ENCODE measurements around the gene LIN9. TPM values are rescaled to one million over a fixed set of nuclear protein-coding genes. Genes with fewer than 3 reads are reported as not detected.
"Not testable (repeated sequence)": the region's sequence is repeated elsewhere in the genome, so short reads cannot be mapped to it uniquely, and the experiment has no call there.

The LIN9 gene
- total RNA-seq, 1 donor from 2014 or later = 14.0 TPM

DNA sequence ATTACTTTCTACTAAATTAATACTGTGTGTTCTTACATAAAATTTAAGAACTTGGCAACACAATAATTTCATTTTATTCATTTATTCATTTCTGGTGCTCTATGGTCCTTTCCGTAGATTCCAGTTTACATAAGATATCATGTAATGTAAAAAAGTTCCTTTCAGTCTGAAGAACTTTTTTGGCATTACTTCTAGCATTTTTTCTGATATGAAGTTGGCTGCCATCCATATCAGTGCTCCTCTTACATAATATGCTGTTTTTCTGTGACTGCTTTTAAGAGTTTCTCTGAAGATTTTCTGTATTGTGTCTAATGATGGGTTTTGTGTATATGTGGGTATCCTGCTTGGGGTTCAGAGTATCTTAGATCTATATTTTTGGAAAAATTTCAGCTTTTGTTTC is 34.8 kb downstream of the LIN9 start:
- TF ChIP-seq, protein P1, sequence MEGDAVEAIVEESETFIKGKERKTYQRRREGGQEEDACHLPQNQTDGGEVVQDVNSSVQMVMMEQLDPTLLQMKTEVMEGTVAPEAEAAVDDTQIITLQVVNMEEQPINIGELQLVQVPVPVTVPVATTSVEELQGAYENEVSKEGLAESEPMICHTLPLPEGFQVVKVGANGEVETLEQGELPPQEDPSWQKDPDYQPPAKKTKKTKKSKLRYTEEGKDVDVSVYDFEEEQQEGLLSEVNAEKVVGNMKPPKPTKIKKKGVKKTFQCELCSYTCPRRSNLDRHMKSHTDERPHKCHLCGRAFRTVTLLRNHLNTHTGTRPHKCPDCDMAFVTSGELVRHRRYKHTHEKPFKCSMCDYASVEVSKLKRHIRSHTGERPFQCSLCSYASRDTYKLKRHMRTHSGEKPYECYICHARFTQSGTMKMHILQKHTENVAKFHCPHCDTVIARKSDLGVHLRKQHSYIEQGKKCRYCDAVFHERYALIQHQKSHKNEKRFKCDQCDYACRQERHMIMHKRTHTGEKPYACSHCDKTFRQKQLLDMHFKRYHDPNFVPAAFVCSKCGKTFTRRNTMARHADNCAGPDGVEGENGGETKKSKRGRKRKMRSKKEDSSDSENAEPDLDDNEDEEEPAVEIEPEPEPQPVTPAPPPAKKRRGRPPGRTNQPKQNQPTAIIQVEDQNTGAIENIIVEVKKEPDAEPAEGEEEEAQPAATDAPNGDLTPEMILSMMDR (conservative IDR thresholded peaks at IDR 0.05) = no peak

DNA sequence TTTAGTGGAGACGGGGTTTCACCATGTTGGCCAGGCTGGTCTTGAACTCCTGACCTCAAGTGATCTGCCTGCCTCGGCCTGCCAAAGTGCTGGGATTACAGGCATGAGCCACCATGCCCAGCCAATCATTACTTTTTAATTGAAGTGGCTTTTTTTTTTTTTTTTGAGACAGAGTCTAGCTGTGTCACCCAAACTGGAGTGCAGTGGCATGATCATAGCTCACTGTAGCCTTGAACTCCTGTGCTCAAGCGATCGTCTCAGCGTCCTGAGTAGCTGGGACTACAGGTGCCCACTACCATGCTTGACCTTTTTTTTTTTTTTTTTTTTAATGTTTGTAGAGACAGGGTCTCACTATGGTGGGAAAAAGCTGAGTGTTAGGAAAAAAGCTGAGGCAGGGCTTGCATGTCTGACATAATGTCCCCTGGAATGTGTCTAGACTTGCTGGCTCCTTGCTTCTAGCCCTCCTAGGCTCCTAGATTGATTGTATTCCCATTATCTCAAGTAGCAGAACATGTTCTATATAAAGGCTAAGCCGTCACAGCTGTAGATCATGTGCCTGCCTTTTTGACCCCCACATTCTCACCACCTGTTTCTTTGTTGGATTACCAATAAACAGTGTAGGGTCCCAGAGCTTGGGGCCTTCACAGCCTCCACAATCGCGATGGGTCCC is 36.6 kb downstream of the LIN9 start:
- H3K36me3 Mint-ChIP-seq (ENCODE audit: low read depth); H3K27me3 Mint-ChIP-seq (ENCODE audit: low read depth); H3K4me3 Mint-ChIP-seq: not testable (repeated sequence)

More for the DNA sequence above, 34.8 kb downstream of the LIN9 start:
- no peak for DNase-seq (ENCODE audit: low read depth, low spot score)
- no peak overlapping the region for H3K4me3 Mint-ChIP-seq
- H3K4me1 Mint-ChIP-seq = no peaks in the 10 kb centered on the region
- H3K27ac Mint-ChIP-seq (ENCODE audit: unreplicated experiment) = no peak overlapping the region
- H3K9me3 Mint-ChIP-seq = no peaks in the 10 kb centered on the region
- no peaks in the 10 kb centered on the region for H3K27me3 Mint-ChIP-seq (ENCODE audit: low read depth)
- peaks cover 2% of the 10 kb centered on the region for H3K36me3 Mint-ChIP-seq (ENCODE audit: low read depth)

DNA sequence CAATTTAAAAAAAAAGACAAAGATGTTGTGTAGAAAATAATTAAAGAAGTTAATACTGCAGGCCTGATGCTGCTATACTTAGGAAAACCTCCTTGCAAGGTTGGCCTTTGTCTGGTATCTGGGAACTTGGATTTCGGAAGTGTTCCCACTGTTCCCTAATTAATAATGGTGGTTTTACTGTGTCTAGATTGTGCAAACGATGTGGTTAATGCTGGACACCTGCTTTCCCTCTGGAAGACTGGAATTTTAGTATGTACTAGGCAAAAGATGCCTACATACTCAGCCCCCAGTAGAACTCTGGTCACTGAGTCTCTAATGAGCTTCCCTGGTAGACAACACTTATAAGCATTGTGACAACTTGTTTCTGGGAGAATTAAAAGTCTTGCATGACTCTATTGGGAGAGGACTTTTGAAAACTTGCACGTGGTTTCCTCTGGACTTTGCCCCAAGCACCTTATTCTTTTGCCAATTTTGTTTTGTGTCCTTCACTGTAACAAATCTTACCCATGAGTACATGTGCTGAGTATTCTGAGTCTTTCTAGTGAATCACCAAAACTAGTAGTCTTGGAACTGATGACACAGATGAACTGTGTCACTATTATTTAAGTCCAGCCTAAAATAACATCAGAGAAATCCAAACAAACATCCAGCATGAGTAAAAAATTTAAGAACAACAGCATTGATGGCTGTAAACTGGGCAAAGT is 40.4 kb downstream of the LIN9 start:
- DNase-seq (ENCODE audit: low read depth, low spot score) = no peak
- H3K4me1 Mint-ChIP-seq = no peaks in the 10 kb centered on the region
- TF ChIP-seq, protein P1 (conservative IDR thresholded peaks at IDR 0.05) = no peak
- peaks cover 5% of the 10 kb centered on the region for H3K36me3 Mint-ChIP-seq (ENCODE audit: low read depth)
- H3K9me3 Mint-ChIP-seq = no peaks in the 10 kb centered on the region
- H3K27me3 Mint-ChIP-seq (ENCODE audit: low read depth) = no peaks in the 10 kb centered on the region
- no peak overlapping the region for H3K27ac Mint-ChIP-seq (ENCODE audit: unreplicated experiment)
- no peak overlapping the region for H3K4me3 Mint-ChIP-seq

More for the DNA sequence above, 36.6 kb downstream of the LIN9 start:
- H3K4me1 Mint-ChIP-seq; H3K9me3 Mint-ChIP-seq; DNase-seq (ENCODE audit: low read depth, low spot score): not testable (repeated sequence)
- peak overlapping the region; percentile 78 for H3K27ac Mint-ChIP-seq (ENCODE audit: unreplicated experiment)

DNA sequence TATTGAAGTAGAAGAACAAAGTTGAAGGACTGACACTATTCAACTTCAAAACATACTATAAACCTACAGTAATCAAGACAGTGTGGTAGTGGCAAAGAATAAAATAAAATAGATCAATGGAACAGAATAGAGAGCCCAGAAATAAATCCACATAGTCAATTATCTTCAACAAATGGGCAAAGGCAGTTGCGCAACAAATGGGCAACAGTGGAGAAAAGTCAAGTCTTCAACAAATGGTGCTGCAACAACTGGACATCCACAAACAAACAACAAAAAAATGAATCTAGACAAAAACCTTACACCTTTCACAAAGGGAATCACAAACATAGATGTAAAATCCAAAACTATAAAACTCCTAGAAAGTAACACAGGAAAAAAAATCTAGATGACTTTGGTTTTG is 47.1 kb downstream of the LIN9 start:
- DNase-seq (ENCODE audit: low read depth, low spot score) = no peak
- peaks cover 48% of the 10 kb centered on the region for H3K36me3 Mint-ChIP-seq (ENCODE audit: low read depth)
- TF ChIP-seq, protein P1 (conservative IDR thresholded peaks at IDR 0.05) = no peak
- H3K4me1 Mint-ChIP-seq = no peaks in the 10 kb centered on the region
- H3K4me3 Mint-ChIP-seq = no peak overlapping the region
- peaks cover 21% of the 10 kb centered on the region for H3K9me3 Mint-ChIP-seq
- H3K27me3 Mint-ChIP-seq (ENCODE audit: low read depth) = no peaks in the 10 kb centered on the region
- H3K27ac Mint-ChIP-seq (ENCODE audit: unreplicated experiment) = no peak overlapping the region

DNA sequence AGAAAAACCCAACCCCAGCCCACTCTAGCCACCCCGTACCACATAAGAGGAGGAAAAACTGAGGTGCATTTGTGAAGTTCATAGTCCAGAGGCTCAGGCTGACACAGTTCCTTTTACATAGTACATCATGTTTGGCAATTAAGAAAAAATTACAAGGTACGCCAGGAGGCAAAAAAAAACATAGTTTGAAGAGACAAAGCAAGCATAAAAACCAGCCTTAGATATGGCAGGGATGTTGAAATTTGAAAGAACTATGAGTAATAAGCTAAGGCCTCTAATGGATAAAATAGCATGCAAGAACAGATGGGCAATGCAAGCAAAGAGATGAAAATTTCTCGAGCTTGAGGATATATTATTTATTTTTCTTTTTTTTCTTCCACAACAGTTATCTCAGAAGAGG is 53.6 kb downstream of the LIN9 start:
- TF ChIP-seq, protein P1 (conservative IDR thresholded peaks at IDR 0.05) = no peak
- no peaks in the 10 kb centered on the region for H3K27me3 Mint-ChIP-seq (ENCODE audit: low read depth)

DNA sequence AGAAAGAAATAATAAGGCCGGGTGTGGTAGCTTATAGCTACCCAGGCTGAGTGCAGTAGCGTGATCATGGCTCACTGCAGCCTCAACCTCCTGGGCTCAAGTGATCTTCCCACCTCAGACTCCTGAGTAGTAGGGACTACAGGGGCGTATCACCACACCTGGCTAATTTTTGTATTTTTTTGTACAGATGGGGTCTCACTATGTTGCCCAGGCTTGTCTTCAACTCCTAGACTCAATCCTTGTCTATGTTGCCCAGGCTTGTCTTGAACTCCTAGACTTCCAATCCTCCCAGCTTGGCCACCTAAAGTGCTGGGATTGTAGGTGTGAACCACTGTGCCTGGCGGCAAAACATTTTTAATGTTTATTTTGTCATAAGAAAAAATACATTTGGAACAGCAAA is 55.0 kb downstream of the LIN9 start:
- Mint-ChIP-seq H3K27me3 (ENCODE audit: low read depth) (no peaks in the 10 kb centered on the region), H3K36me3 (ENCODE audit: low read depth) (peaks cover 15% of the 10 kb centered on the region), H3K9me3 (no peaks in the 10 kb centered on the region), H3K4me1 (no peaks in the 10 kb centered on the region), H3K4me3 (no peak overlapping the region), H3K27ac (ENCODE audit: unreplicated experiment) (no peak overlapping the region)
- TF ChIP-seq, protein P1 (conservative IDR thresholded peaks at IDR 0.05) = no peak
- DNase-seq (ENCODE audit: low read depth, low spot score) = no peak

More for the DNA sequence above, 53.6 kb downstream of the LIN9 start:
- H3K27ac Mint-ChIP-seq (ENCODE audit: unreplicated experiment) = no peak overlapping the region
- peaks cover 7% of the 10 kb centered on the region for H3K9me3 Mint-ChIP-seq
- no peak overlapping the region for H3K4me3 Mint-ChIP-seq
- no peak for DNase-seq (ENCODE audit: low read depth, low spot score)
- no peaks in the 10 kb centered on the region for H3K4me1 Mint-ChIP-seq
- H3K36me3 Mint-ChIP-seq (ENCODE audit: low read depth) = peaks cover 21% of the 10 kb centered on the region

DNA sequence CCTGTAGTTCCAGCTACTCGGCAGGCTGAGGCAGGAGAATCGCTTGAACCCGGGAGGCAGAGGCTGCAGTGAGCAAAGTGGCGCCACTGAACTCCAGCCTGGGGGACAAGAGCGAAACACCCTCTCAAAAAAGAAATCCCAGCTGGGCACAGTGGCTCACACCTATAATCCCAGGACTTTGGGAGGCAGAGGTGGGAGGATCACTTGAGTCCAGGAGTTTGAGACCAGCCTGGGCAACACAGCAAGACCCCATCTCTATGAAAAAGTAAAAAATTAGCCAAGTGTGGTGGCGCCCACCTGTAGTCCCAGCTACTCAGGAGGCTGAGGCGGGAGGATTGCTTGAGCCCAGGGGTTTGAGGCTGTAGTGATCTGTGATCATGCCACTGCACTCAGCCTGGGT is 56.1 kb downstream of the LIN9 start:
- H3K27me3 Mint-ChIP-seq (ENCODE audit: low read depth); H3K9me3 Mint-ChIP-seq; H3K4me1 Mint-ChIP-seq; H3K27ac Mint-ChIP-seq (ENCODE audit: unreplicated experiment); H3K4me3 Mint-ChIP-seq; DNase-seq (ENCODE audit: low read depth, low spot score): not testable (repeated sequence)
- H3K36me3 Mint-ChIP-seq (ENCODE audit: low read depth) = peaks cover 15% of the 10 kb centered on the region

Measured in neural crest cell (in vitro differentiated cells).